NCI-H1092 (cell line): ENCODE measurements around the gene ACSL6.

ENCODE experiments used
- DNase-seq: peaks from one replicate; lab custom pipeline; 2025; lab: John Stamatoyannopoulos, UW

The ACSL6 gene

DNA sequence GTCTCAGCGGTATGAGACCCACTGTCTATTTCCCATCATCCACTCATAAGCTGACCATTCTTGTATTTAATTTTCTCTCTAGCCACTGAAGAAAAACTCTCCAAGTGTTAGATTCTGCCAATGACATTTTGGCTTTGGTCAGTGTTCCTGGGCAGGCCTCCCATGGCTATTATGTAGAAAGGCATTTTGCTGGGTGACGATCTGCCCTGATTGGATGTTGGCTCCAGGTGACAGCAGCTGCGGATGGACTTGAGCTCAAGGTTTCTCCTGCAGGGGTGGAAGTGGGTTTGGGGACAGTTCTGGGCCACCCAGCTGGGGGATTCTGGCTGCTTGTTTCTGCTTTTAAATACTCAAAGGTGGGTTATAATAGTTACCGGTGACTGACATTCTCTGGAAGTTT is 31.6 kb downstream of the ACSL6 start:
- no peak for DNase-seq

GRCh38 chr5:131977212-131977604 is 34.2 kb downstream of the ACSL6 start:
- no peak for DNase-seq

DNA sequence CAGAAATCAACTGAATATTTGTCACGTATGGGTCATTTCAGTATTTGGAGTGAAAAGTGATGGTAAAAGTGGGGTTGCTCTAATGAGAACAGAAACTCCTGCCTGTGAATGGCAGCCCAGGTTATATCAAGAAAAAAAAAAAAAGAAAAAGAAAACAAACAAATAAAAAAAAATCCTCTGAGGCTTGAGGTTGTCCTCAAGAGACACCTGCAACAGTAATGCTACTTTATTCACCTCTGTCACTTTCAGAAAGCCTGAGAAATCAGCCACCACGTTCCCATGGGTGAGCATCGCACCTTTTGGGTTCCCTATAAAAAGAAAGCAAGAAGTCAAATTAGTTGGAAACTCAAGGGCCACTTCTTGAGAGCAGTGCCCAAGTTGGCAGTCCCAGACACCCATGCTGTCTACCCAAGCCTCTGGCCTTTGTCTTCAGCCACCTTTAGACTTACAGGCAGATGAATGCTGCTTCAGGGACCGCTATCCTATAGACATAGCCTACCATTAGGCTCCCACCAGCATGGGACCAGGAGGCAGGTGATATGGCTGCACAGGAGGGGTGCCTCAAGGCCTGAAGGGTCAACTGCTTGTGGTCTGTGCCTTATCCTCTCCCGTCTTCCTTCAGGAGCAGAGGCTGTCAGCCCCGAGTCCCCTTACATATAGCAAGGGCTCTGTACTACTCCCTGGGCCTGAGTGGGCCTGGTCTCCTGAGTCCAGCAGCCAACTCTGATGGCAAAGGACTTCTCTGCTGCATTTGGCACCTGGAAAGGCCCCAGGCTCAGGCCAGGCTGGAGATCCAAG is 34.8 kb downstream of the ACSL6 start:
- DNase-seq = no peak

- no peak for DNase-seq
Observed at GRCh38 chr5:131974956-131975726, 36.3 kb downstream of the ACSL6 start.

DNA sequence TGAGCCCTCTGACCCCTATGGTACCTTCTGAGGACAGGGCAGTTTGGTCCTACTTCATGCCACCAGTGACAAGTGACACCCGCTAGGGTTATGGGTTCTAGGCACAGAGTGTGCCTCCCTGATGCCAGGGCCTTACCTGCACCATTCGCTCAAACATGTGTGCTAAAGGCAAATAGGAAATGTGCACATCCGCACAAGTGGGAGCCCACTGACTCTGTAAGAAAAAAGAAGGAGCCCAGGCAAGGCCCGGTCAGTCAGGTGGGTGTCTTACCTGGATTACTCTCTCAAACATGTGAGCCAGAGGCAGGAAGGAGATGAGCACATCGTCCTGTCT is 36.9 kb downstream of the ACSL6 start:
- no peak for DNase-seq

DNA sequence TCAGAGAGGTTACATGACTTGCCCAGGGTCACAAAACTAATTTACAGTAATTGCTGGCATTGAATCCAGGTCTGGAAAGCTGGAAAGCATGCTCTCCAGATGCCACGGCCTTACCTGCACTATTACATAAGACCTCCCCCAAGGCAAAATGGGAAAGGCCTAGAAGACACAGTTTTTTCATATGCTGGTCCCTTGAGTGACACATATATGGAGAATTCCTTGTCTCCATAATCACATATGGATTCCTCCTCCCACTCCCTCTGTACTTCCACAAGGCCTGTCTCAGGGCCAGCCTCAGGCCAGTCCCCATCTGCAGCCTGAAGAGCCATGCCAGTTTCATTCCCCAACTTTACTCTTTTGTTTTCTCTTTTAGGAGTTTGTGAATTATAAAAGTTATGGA is 37.4 kb downstream of the ACSL6 start:
- DNase-seq = no peak

GRCh38 chr5:131973089-131973712 is 38.3 kb downstream of the ACSL6 start:
- no peak for DNase-seq

DNA sequence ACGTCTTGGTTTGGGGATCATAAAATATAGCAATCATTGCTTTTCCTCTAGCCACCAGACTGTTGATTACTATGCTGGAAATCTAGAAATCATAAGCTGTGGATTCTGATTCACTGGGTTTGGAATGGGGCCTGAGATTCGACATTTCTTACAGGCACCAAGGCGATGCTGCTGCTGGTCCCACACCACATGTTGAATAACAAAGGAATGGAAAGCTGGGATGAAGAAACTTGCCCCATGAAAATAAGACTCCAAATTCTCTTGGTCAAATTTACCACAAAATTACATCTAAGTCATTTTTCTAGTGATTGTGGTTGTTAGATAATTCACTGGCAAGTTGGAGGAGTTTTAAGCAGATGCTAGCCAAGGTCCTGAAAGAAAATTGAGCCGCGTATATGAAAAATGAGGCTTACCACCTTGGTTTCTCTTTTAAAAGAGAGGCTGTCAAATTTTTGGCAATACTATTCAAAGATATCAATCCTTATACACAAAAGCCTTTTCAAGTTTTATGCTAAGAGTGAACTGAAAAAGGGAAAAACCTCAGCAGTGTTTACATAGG is 43.0 kb downstream of the ACSL6 start:
- DNase-seq = no peak

- no peak for DNase-seq
Observed at GRCh38 chr5:131966551-131966950, 44.9 kb downstream of the ACSL6 start.

- DNase-seq = no peak
Observed at GRCh38 chr5:131965826-131966415, 45.5 kb downstream of the ACSL6 start.

DNA sequence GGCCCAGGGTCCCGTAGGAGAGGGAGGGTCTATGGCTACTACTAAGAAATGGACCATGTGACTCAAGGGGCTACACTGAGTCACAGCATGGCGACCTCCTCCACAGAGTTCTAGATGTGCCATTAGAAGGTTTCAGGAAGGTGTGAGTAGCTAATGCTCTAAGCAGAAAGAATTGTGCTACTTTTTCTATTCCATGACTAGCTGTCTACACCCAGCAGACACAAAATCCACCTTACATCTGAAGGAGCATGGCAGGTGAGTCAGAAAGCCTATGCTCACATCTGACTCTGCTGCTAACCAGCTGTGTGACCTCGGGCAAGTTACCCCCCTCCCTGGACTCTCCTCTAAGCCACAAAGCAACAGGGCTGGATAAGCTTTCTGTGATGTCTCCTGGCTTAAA is 51.6 kb downstream of the ACSL6 start:
- DNase-seq = no peak

GRCh38 chr5:131959136-131959535 is 52.3 kb downstream of the ACSL6 start:
- DNase-seq = no peak

GRCh38 chr5:131957721-131958441 is 53.6 kb downstream of the ACSL6 start:
- no peak for DNase-seq

DNA sequence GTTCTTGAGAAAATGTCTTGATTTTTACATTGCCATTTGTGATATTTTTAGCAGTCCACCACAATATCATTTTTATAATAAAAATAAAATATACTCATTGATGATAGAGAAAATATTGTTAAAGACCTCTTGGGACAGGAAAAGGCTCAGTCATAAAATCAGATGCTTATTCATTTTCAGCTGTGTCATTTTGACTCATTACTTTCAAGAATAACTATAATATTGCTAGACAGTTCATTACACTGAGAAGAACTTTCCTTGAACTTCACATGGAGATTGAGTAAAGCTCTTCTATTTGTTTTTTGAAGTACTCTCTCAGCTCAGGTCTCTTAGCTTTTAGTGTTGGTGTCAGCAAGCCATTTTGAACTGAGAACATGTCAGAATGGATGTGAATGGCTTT is 57.5 kb downstream of the ACSL6 start:
- DNase-seq = no peak

DNA sequence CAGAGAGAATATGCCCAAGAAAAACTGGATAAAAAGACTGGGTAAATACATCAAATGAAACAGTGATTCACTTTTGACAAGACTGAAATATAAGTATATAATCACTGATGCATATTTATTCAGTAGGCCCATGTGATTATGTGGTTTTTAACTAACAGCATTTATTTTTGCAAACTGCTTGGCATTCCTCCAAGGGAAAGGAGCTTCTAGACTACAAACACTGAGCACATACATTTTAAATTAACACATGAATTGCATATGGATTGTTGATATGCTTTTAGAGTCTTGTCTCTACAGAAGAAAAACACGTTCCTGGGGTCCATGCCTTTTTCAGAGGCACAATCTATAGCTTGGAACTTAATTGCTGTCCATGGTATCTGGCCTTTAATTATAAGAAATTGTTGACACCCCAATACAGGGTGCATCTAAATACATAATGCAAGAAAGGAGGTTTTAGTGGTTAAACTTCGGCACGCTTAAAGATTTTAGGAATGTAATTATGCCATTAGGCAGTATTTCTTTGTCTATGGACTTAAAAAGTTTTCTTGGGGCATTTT is 59.1 kb downstream of the ACSL6 start:
- no peak for DNase-seq

- no peak for DNase-seq
Observed at GRCh38 chr5:131950706-131951105, 60.8 kb downstream of the ACSL6 start.

GRCh38 chr5:131947445-131947844 is 64.0 kb downstream of the ACSL6 start:
- no peak for DNase-seq

GRCh38 chr5:131945551-131946168 is 65.8 kb downstream of the ACSL6 start, which contains the start of gene MEIKIN:
MEIKIN (minus strand) TSS chr5:131945663; CDS start chr5:131945505, 158 bp downstream.
- DNase-seq = no peak

DNA sequence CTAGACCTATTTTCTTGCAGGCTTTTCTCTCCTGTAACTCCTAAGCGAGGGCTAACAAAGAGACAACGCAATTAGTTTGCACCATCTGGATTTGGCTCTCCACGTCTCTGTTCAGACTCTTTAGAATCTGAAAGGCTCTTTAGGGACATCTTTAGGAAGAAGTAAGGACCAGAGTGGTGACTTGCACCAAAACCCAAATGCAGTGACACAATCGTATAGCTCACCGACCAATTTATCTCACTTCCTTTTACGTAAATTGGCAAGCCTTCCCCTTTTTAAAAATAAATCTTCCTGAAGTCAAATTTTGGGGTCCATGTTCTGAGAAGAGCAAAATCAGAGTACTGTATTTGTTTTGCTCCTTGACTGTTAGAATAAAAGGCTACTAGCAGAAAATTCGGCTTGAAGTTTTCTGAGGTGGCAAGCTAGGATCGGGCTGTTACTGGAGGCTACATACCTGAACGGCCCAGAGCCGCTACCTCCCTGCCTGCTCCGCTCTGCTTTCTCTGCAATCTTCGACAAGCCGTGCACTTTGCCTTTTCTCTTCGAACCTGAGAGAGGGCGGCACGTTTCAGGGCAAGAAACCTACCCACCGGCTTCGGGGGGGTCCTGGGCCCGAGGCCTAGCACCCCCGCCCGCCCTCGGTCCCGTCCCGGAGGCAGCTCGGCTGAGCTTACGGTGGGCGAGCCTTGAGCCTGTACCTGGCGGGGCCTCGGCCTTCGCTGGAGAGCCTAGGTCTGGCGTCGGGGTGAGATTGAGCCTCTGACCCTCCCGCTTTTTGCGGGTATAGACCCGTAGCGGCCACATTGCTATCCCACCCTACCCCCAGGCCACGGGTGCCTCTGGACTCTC is 66.5 kb downstream of the ACSL6 start:
- no peak for DNase-seq

- DNase-seq = no peak
Observed at GRCh38 chr5:131943916-131944315, 67.5 kb downstream of the ACSL6 start.
